HuH-7 (cell line): ENCODE data around the gene PIGS.
"Not testable (repeated sequence)": the region's sequence is repeated elsewhere in the genome, so short reads cannot be mapped to it uniquely, and the experiment has no call there.

Experiments used
- DNase-seq: peaks from one replicate; pipeline ENCODE4 v3.0.0; 2011; ENCODE audit warnings: low spot score

The PIGS gene

GRCh38 chr17:28529013-28529400 is 42.3 kb downstream of the PIGS start:
- DNase-seq, result no peak

DNA sequence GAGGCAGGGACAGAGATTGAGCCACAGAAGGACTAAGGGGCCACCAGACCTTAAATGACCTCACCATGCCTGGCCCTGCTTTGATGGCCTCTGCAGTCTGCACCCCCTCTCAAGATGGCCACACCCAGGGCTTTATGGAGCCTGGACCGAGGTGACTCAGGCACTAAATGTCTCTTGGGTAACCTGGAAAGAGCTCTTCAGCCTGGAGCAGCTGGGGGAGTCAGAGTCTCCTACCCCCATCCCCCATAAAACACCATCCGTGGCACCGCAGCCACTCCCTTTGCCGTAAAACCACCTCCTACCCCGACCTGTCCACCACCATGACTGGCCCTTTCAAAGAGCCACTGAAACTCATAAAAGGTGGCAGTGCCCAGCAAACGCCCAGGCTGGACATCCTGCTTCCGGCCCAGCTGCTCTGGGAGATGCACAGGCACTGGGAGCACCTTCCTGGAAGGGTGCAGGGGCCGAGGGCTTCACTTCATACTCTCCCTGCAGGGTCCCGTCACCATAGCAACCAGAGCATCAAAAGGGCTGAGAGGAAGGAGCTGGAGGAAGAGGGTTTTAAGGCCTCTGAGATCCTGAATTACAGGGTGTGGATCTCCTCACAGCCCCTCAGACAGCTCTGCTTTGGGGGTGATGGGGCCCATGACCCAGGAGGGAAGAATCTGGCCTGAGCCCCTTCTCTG is 42.9 kb downstream of the PIGS start:
- DNase-seq, result no peak

DNA sequence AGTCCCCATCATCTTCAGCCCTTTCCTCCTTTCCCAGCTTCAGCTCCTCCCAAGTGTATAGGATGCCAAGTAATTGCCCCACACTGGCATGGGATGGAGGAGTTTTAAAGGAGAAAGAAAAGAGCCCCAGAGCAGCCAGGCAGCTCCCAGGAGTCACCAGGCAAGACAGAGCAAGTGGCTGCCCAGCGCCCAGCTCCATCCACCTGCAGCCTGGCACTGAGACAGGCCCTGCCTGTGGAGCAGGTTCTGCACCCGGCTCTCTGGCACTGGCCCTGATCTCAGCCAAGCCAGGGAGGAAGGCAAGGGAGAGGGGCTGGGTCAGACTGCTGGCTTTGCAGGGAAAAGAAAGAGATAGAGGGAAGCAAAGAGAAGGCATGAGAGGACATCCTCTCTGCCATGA is 43.5 kb downstream of the PIGS start:
- DNase-seq, result no peak

GRCh38 chr17:28527181-28527681 is 44.1 kb downstream of the PIGS start:
- DNase-seq, result no peak

- no peak for DNase-seq
Measured at GRCh38 chr17:28526381-28526780, 44.9 kb downstream of the PIGS start.

DNA sequence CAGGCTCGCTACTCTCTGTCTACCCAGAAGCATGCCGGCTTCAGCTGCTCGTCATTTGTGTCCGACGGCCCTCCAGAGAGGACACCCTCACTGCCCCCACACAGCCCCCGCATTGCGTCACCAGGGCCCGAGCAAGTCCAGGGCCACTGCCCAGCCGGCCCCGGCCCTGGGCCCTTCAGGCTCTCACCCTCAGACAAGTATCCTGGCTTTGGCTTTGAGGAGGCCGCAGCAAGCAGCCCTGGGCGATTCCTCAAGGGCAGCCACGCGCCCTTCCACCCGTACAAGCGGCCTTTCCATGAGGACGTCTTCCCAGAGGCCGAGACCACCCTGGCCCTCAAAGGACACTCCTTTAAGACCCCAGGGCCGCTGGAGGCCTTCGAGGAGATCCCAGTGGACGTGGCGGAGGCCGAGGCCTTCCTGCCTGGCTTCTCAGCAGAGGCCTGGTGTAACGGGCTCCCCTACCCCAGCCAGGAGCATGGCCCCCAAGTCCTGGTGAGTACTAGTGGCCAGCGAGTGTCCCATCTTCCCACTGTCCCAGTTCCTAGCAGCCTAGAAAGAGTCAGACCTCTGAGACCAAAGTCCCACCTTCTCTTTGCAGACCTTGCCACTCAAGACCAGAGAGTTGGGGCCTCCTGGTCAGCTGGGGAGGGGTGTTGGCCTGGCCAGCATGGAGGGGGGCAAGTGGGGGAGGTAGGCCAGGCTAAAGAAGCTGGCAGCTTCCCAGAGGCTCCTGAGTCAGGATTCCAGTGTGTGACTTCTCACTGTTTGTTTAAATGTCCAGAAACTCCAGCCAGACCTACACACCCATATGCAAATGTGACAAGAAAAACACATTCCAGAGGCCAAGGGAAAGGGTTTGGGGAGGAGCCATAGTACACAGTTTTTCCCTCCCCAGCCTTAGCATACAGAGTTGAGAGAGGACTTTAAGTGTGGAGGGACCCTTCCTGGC is 46.6 kb downstream of the PIGS start:
- DNase-seq, result peak; percentile 91

DNA sequence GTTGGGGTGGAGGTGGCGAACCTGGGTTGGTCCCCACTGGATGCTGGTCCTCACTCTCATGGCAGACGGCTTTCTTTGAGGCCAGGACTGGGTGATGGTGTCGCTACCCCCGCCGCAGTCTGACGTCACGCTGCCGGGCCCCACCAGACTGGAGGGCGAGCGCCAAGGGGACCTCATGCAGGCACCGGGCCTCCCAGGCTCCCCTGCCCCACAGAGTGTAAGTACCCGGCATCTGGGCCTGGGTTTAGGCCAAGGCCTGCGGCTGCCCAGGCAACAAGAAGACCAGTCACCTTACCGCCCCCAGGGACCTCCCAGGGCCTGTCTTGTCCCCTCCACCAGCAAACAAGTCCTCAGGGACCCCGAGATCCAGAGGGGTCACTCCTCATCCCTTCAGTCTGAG is 47.4 kb downstream of the PIGS start:
- no peak for DNase-seq

DNA sequence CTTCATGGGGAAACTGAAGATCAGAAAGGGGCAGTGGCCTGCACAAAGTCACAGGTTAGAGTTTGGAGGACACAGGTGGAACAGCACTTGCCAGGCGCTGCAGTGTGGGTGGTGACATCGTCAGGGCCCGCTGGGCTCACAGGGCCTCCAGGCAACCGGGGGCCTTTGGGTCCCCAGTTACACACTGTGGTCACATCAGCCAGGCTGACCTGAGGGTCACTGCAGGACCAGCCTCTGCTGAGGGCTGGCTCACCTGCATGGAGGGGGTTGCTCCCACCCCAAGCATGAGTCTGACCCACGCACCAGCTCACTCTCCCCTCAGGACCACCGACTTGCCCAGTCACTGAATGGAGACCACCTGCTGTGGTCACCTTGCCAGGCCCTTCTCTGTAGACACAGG is 48.1 kb downstream of the PIGS start:
- no peak for DNase-seq

DNA sequence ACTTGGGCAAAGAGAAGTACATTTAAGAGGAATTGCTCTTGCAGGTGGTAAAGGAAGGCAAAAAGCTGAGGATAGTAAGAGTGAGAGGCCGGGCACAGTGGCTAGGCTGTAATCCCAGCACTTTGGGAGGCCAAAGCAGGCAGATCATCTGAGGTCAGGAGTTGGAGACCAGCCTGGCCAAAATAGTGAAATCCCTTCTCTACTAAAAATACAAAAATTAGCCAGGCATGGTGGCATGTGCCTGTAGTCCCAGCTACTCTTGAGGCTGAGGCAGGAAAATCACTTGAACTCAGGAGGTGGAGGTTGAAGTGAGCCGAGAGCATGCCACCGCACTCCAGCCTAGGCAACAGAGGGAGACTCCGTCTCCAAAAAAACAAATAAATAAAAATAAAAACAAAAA is 49.0 kb downstream of the PIGS start:
- DNase-seq, result not testable (repeated sequence)

GRCh38 chr17:28521311-28522085 is 49.8 kb downstream of the PIGS start:
- DNase-seq, result no peak

GRCh38 chr17:28520687-28521086 is 50.6 kb downstream of the PIGS start:
- no peak for DNase-seq

GRCh38 chr17:28519236-28519635 is 52.1 kb downstream of the PIGS start:
- DNase-seq, result no peak

DNA sequence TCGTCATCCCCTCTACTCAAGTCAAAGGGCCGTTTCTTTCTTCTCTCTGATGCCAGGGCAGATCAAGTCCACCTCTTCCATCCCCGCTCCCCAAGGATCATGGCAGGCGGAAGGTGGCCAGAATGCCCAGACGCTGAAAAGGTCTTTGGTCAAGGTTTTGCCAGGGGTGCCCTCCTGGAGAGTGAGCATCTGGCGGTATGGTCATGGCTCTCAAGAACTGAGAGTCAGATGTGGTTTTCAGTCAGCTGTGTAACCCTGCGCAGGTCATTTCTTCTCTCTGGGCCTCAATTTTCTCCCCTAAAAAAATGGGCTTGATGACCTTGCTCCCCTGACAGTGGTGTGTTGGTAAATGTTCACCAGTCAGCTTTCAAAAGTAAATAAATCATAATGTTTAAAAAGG is 52.7 kb downstream of the PIGS start:
- no peak for DNase-seq

DNA sequence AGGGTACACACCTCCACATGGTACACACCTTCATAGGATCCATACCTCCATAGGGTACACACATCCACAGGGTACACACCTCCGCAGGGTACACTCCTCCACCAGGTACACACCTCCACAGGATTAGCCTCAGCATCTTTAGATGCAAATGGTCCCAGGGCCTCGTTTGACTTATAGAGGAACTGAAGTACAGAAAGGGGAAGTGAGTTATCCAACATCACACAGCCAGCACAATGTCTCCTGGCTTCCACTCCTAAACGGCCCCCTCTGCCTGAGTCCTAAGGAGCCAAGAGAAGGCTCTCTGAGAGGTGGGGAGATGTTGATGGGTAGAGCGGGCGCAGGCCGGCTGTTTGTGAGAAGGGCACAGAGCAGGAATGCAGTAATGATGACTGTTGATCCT is 53.2 kb downstream of the PIGS start:
- no peak for DNase-seq

GRCh38 chr17:28515518-28515917 is 55.8 kb downstream of the PIGS start:
- DNase-seq, result no peak

- DNase-seq, result no peak
Measured at GRCh38 chr17:28514561-28515002, 56.7 kb downstream of the PIGS start.

DNA sequence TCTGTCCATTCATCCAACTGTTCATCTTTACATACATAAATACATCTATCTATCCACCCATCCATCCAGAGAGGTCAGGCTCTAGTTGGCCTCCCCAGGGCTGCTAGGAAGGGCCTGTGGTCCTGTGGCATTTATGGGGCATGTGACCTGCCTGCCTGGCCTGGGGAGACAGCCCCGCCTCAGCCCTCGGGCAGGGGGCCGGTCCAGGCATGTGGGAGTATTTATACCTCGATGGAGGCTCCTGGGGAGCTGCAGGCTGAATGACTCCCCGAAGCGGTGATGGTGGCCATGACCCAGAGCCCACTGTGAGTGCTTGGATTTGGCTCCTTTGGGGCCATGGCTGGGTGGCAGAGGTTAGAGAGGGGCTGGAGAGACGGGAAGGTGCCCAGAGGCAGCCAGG is 57.8 kb downstream of the PIGS start:
- DNase-seq, result no peak

- DNase-seq, result no peak
Measured at GRCh38 chr17:28511858-28512461, 59.4 kb downstream of the PIGS start.

- no peak for DNase-seq
Measured at GRCh38 chr17:28509789-28510188, 61.5 kb downstream of the PIGS start.

- DNase-seq, result no peak
Measured at GRCh38 chr17:28508211-28508724, 63.1 kb downstream of the PIGS start.

DNA sequence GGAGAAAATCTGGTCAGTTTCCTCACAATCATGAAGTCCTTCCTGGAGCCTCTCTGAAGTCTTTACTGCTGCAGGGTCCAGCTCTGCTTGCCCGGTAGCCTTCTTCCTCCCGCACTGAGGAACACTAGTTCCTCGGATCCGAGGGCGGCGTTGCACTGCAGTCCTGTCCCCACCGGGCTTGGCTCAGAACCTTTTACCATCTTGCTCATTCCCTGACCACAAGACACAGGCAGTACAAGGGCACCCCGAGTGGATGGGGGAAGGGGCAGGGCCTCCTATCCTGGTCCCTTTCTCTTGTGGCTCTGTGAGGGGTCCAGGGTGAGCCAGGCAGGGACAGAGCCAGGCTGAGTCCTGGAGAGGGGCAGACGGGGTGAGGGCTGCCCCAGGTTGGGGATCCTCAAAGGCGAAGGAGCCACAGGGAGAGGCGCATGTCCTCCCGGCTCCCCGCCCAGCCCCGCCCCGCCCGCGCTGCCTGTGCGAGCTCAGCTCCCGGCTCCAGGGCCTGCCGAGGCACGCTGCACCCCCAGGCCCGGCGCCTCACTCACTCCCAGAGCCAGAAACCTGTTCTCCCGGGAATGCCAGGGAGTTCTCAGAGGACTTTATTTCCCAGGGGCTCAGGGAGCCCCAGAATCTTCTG is 63.6 kb downstream of the PIGS start:
- DNase-seq, result no peak
